A673 (cell line): ENCODE measurements around the gene ZNF638.

Source experiments
- CTCF ChIP-seq: fragments of 300-800, 200-600 bp; sonication (generic); conservative IDR thresholded peaks from 2 replicates; pipeline ENCODE4 v1.5.1; 2017; ENCODE audit warnings: low read depth, mild to moderate bottlenecking, antibody characterized with exemption, low read length, moderate library complexity, mixed read lengths
- EZH2 ChIP-seq: fragments of 200-600 bp; sonication (generic); IDR thresholded peaks from 2 replicates; pipeline ENCODE4 v1.6.1; 2017; ENCODE audit warnings: borderline replicate concordance, low read depth, mild to moderate bottlenecking, mixed read lengths, antibody characterized with exemption, low read length; ENCODE audit not compliant: poor library complexity, severe bottlenecking

- TF ChIP-seq CTCF (no peak), EZH2 (no peak)
Observed at GRCh38 chr2:71462641-71463341, 131.2 kb downstream of the ZNF638 start.
